ENCODE data around the gene RHBDL1. TPM values are rescaled to one million over a fixed set of nuclear protein-coding genes. Genes with fewer than 3 reads are reported as not detected.

RHBDL1 gene
- total and polyA plus RNA-seq, 9 of the 15 experiments (the other 6 are each of a cell fraction or from before 2014, with no cell fraction given), result 0.03 to 5.6 (median 1.3) TPM; not detected in 1

DNA sequence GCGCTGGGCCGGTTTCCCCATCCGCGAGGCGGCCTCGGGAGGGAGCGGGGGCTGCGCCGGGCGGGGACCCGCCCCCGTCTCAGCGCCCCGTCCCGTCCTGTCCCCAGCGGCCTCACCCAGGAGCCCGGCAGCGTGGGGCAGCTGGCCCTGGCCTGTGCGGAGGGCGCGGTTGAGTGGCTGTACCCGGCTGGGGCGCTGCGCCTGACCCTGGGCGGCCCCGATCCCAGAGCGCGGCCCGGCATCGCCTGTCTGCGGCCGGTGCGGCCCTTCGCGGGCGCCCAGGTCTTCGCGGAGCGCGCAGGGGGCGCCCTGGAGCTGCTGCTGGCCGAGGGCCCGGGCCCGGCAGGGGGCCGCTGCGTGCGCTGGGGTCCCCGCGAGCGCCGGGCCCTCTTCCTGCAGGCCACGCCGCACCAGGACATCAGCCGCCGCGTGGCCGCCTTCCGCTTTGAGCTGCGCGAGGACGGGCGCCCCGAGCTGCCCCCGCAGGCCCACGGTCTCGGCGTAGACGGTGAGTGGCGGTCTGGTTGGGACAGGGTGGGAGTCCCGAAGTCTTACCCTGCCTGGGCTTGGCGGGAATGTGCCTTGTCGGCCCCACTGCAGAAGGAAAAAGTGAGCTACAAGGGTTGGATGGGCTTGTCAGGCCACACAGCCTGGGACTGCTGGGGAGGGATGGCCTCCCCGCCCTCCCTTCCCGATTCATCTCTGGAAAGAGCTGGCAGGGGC, 40.2 kb downstream of the RHBDL1 start (continued):
- TF ChIP-seq, protein P1, sequence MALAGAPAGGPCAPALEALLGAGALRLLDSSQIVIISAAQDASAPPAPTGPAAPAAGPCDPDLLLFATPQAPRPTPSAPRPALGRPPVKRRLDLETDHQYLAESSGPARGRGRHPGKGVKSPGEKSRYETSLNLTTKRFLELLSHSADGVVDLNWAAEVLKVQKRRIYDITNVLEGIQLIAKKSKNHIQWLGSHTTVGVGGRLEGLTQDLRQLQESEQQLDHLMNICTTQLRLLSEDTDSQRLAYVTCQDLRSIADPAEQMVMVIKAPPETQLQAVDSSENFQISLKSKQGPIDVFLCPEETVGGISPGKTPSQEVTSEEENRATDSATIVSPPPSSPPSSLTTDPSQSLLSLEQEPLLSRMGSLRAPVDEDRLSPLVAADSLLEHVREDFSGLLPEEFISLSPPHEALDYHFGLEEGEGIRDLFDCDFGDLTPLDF (CRISPR knock-in tag; IDR thresholded peaks at IDR 0.05), result 0 out of 2 replicates have a peak, but pooled peaks have one; percentile 31
- TF ChIP-seq, protein P2, sequence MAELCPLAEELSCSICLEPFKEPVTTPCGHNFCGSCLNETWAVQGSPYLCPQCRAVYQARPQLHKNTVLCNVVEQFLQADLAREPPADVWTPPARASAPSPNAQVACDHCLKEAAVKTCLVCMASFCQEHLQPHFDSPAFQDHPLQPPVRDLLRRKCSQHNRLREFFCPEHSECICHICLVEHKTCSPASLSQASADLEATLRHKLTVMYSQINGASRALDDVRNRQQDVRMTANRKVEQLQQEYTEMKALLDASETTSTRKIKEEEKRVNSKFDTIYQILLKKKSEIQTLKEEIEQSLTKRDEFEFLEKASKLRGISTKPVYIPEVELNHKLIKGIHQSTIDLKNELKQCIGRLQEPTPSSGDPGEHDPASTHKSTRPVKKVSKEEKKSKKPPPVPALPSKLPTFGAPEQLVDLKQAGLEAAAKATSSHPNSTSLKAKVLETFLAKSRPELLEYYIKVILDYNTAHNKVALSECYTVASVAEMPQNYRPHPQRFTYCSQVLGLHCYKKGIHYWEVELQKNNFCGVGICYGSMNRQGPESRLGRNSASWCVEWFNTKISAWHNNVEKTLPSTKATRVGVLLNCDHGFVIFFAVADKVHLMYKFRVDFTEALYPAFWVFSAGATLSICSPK (IDR thresholded peaks at IDR 0.05; ENCODE audit: borderline replicate concordance), result no peak
- no peak for TF ChIP-seq ZNF143 (CRISPR knock-in tag; IDR thresholded peaks at IDR 0.05)
- no peak for TF ChIP-seq NFATC3 (IDR thresholded peaks at IDR 0.05)
- TF ChIP-seq NFE2 (IDR thresholded peaks at IDR 0.05; ENCODE audit: low read depth), result no peak
- TF ChIP-seq, protein P3, sequence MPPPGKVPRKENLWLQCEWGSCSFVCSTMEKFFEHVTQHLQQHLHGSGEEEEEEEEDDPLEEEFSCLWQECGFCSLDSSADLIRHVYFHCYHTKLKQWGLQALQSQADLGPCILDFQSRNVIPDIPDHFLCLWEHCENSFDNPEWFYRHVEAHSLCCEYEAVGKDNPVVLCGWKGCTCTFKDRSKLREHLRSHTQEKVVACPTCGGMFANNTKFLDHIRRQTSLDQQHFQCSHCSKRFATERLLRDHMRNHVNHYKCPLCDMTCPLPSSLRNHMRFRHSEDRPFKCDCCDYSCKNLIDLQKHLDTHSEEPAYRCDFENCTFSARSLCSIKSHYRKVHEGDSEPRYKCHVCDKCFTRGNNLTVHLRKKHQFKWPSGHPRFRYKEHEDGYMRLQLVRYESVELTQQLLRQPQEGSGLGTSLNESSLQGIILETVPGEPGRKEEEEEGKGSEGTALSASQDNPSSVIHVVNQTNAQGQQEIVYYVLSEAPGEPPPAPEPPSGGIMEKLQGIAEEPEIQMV (tag; conservative IDR thresholded peaks at IDR 0.05; ENCODE audit: low read depth), result no peak
- TF ChIP-seq, protein P4, sequence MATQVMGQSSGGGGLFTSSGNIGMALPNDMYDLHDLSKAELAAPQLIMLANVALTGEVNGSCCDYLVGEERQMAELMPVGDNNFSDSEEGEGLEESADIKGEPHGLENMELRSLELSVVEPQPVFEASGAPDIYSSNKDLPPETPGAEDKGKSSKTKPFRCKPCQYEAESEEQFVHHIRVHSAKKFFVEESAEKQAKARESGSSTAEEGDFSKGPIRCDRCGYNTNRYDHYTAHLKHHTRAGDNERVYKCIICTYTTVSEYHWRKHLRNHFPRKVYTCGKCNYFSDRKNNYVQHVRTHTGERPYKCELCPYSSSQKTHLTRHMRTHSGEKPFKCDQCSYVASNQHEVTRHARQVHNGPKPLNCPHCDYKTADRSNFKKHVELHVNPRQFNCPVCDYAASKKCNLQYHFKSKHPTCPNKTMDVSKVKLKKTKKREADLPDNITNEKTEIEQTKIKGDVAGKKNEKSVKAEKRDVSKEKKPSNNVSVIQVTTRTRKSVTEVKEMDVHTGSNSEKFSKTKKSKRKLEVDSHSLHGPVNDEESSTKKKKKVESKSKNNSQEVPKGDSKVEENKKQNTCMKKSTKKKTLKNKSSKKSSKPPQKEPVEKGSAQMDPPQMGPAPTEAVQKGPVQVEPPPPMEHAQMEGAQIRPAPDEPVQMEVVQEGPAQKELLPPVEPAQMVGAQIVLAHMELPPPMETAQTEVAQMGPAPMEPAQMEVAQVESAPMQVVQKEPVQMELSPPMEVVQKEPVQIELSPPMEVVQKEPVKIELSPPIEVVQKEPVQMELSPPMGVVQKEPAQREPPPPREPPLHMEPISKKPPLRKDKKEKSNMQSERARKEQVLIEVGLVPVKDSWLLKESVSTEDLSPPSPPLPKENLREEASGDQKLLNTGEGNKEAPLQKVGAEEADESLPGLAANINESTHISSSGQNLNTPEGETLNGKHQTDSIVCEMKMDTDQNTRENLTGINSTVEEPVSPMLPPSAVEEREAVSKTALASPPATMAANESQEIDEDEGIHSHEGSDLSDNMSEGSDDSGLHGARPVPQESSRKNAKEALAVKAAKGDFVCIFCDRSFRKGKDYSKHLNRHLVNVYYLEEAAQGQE (IDR thresholded peaks at IDR 0.05; ENCODE audit: borderline replicate concordance), result no peak
- TF ChIP-seq, protein P4 (CRISPR knock-in tag; IDR thresholded peaks at IDR 0.05; ENCODE audit: low read depth), result 0 out of 2 replicates have a peak, but pooled peaks have one; percentile 34
- TF ChIP-seq ETV5 (CRISPR knock-in tag; IDR thresholded peaks at IDR 0.05; ENCODE audit: low read depth), result no peak
- TF ChIP-seq NONO (IDR thresholded peaks at IDR 0.05; ENCODE audit: low read depth in 2 of 2, low read length in 1 of 2), result peak in 1 of 2 experiments; percentile 26; a peak in 1 of 4 replicates
- TF ChIP-seq ZFP1 (CRISPR knock-in tag; IDR thresholded peaks at IDR 0.05), result no peak
- TF ChIP-seq C11orf30 (IDR thresholded peaks at IDR 0.05; ENCODE audit: low read depth), result no peak
- peak; percentile 75; the same call in 1 of the 2 replicates for TF ChIP-seq ZBTB7A (IDR thresholded peaks at IDR 0.05; ENCODE audit: borderline replicate concordance, control insufficient read depth, low read depth, low read length)
- no peak for TF ChIP-seq DACH1 (IDR thresholded peaks at IDR 0.05; ENCODE audit: partially characterized antibody)
- no peak for TF ChIP-seq SETDB1 (IDR thresholded peaks at IDR 0.05; ENCODE audit: low read length)

Data from K562 (cell line).